HG02642 (cell line): ENCODE data around the gene ENTPD2.

Source experiments
- ATAC-seq: cut with Tn5 transposase; IDR thresholded peaks from one replicate; pipeline ENCODE4 v1.9.1; 2021; ENCODE audit warnings: mild to moderate bottlenecking; ENCODE audit not compliant: unreplicated experiment, poor library complexity

The ENTPD2 gene

GRCh38 chr9:137053944-137054931, at the start of gene ENTPD2:
Gene ENTPD2, minus strand, starts transcription at chr9:137054061. Its CDS starts 64 bp downstream, at chr9:137053997.
- no peak for ATAC-seq

GRCh38 chr9:137103206-137103999, 49.5 kb upstream of the ENTPD2 start:
- no peak for ATAC-seq

GRCh38 chr9:137099231-137099630, 45.4 kb upstream of the ENTPD2 start:
- no peak for ATAC-seq

GRCh38 chr9:137097761-137098462, 44.1 kb upstream of the ENTPD2 start:
- ATAC-seq: no peak

- no peak for ATAC-seq
These were observed 43.1 kb upstream of the ENTPD2 start for GRCh38 chr9:137096785-137097546.

GRCh38 chr9:137095664-137096517, 42.0 kb upstream of the ENTPD2 start:
- ATAC-seq: peak; percentile 80

GRCh38 chr9:137089232-137089947, 35.5 kb upstream of the ENTPD2 start:
- ATAC-seq: no peak

- ATAC-seq: no peak
These were observed 34.3 kb upstream of the ENTPD2 start for GRCh38 chr9:137088121-137088520.

DNA sequence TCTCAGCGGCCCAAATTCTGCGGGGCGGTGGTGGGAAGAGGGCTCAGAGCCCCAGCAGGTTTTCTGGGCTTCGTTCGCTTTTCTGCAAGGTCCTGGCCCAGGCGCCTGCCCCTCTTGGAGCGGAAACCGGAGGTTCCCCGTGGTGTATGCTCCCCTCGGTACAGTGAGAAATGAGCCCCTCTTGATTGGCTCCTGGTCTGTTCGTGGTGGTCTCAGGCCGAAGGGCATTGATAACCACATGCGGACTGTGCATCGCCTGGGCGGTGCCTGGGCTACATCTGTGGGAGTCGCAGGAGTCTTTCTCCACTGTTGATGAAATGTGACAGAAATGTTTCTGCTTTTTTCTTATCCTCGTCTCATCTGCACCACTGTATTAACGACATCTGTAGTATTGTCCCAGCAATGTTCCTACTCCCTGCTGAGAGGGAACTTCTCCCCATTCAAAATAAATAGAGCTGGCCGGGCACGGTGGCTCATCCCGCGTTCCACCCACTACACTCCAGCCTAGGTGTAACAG, 33.6 kb upstream of the ENTPD2 start:
- ATAC-seq: no peak

- ATAC-seq: peak; percentile 79
These were observed 32.9 kb upstream of the ENTPD2 start, which contains the start of gene MAN1B1 for GRCh38 chr9:137086531-137087408. Gene MAN1B1, plus strand, starts transcription at chr9:137086985. Its CDS starts 15 bp downstream, at chr9:137087000.

DNA sequence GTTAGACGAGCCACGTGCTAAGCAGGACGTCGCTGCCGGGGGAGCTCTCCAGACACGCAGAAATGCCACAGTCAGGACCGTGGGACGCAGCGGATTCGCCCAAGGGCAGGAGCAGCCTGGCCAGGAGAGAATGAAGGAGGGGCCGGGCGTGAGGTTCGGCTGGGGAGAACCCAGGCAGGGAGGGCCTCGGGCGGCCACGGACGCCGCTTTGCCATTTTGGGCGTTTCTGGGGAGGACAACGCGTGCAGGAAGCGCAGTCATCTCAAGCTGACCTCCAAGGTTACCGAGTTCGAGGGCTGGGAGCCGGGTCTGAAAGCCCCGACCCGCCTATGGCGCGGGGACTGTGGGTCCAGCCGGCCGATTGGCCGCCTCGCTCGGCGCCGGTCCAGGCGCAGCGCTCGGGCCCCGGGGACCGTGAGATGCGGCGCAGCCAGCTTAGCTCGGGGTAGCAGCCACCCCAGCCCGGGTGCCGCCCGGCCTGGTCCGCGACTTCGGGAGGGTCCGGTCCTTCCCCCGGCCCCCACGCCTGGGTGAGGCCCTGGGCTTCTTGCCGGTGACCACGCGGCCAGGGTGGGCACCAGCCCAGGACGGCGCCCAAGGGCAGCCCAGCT, 32.2 kb upstream of the ENTPD2 start:
- peak; percentile 10 for ATAC-seq

- ATAC-seq: no peak
These were observed 30.7 kb upstream of the ENTPD2 start for GRCh38 chr9:137084526-137084925.

DNA sequence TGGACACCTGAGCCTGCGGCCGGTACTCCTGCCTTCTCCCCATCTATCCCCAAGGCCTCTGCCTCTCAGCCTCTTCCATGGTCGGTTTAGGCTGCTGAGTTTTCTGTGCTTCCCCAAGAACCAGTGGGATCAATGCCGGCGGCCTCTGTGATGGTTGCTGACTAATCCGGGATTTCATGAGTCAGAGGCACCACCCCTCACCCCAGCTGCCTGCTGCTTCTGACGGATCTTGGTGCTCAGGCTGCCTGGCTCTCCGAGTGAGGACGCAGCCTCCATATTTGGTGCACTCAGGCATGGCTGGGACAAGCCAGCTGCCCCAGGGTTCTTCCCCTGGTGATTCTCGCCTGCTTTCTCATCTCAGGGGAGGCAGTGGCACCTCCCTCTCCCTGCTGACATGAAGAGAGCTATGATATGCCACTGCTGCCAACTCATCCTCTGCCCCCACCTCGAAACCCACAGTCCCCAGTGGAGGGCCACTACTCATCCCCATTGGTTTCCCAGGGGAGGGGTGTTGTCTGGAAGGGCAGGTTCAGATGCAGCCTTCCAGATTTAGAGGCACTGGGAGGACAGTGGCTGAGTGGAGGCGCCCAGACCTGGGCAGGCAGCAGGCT, 29.6 kb upstream of the ENTPD2 start:
- ATAC-seq: no peak

DNA sequence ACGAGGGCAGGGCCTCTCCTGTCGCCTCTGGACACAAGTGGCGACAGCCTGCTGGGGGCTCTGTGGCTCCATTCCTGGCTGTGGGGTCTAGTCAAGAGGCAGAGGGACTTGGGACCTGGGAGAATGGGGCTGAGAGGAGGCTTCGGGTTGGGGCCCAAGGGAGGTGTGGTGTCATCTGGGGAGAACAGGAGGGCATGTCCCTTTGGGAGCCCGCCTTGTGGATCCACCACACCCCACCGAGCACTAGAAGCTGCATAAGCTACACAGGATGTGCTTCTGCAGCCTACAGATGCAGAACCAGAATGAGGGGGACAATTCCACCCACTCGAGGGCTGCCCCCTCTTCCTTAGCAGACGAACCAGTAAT, 29.0 kb upstream of the ENTPD2 start:
- no peak for ATAC-seq

DNA sequence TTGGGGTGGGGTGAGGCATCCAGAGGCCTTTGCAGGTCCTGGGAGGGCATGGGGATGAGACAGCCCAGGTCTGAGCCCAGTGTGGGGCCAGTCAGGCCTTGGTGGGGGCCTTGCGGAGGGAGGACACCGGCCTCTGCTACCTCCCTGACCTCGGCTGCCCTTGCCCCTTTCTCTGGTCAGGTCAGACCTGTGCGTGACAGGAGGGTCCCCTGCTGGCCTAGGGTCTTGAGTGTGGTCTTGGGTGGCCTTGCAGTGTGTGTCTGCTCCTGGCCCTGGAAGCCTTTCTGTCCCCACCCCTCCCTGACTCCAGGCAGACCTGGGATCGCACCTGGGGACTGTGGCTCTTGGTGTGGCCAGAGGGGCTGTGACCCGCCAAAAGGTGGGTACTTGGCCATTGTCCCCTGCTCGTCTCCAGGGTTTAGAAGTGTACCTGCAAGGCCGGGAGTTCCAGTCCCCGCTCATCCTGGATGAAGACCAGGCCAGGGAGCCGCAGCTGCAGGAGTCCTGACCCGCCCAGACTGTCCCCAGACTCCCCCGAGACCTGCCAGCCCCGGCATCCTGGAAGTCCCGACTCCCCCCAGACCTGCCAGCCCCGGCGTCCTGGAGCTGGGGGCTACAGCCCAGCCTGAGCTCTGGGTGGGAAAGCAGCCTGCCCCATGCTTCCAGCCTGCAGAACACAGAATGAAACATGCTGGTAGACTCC, 28.5 kb upstream of the ENTPD2 start:
- no peak for ATAC-seq
